LoVo (cell line): ENCODE data around the gene PDRG1.
"Not testable (repeated sequence)": the region's sequence is repeated elsewhere in the genome, so short reads cannot be mapped to it uniquely, and the experiment has no call there.

Experiments
- DNase-seq: peaks from one replicate; pipeline ENCODE4 v3.0.0-alpha.2; 2016; ENCODE audit warnings: low spot score

The PDRG1 gene

GRCh38 chr20:31926493-31926892 lies 25.4 kb downstream of the PDRG1 start:
- no peak for DNase-seq

DNA sequence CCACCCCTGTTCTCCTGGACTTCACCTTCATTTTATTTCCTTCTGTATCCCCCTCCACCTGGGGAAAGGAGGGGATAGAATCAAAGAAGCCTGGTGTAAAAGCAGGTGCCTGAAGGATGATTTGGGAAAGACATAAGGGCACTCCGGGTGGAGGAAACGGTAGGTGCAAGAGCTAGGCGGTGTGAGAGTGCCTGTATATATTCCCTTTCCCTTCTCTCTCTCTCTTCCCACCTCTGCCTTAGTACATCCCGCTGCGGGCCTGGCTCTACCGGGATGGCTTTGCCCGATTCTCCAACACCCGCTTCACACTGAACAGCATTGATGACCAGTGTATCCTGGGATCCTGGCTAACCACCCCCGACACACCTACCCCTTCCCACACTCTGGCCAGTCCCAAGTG lies 26.2 kb downstream of the PDRG1 start:
- no peak for DNase-seq

DNA sequence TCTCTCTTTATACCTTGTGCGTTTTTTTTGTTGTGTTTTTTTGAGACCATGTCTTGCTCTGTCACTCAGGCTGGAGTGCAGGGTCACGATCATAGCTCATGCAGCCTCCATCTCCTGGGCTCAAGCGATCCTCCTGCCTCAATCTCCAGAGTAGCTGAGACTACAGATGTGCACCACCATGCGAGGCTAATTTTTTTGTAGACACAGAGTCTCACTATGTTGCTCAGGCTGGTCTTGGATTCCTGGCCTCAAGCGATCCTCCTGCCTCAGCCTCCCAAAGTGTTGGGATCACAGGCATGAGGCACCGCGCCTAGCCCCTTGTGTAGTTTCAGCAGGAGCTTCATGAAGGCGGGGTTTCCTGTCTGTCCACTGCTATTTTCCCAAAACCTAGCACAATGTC lies 27.3 kb downstream of the PDRG1 start:
- no peak for DNase-seq

DNA sequence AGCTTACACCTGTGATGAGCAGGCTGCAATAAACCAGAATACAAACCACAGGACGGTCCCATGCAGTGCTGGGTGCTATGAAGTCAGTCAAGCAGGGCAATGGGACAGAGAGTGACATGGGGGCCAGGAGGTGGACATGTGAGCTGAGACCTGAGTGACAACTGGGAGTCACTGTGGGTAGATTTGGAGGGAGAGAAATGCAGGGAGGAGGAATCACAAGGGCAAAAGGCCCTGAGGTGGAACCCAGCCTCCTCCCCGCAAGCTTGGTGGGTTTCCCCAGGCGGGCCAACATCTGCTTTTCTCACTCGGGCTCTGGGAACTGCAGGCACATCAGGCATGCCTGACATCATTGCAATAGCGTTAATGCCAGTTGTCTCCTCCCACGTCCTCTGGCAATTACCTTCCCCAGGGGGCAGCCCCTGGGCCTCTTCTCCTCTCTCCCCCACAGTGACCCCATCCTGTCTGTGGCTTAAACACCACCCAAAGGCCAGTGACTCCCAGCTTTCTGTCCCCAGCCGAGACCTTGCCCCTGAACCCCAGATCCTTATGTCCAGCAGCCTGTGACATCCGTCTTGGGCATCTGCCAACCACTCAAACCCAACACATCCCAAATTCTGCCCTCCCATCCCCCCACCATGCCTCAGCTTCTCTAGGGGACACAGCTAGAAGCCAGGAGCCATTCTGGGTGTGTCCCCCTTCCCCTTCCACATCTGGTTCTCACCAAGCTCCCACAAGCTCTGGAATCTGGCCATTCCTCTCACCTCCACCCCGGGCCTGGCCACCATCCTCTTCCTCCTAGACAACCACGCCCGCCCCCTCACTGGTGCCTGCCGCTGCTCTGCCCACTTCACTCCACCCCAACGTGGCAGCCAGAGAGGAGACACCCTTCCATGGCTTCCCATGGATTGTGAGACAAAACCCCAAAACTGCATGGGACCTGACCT lies 28.2 kb downstream of the PDRG1 start:
- no peak for DNase-seq

- DNase-seq, result no peak
These were observed 29.3 kb downstream of the PDRG1 start for GRCh38 chr20:31922588-31922987.

GRCh38 chr20:31922181-31922580 lies 29.7 kb downstream of the PDRG1 start:
- DNase-seq, result no peak

DNA sequence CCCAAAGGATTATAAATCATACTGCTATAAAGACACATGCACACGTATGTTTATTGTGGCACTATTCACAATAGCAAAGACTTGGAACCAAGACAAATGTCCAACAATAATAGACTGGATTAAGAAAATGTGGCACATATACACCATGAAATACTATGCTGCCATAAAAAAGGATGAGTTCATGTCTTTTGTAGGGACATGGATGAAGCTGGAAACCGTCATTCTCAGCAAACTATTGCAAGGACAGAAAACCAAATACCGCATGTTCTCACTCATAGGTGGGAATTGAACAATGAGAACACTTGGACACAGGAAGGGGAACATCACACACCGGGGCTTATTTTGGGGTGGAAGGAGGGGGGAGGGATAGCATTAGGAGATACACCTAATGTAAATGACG lies 30.4 kb downstream of the PDRG1 start:
- DNase-seq, result not testable (repeated sequence)

GRCh38 chr20:31920275-31920855 lies 31.5 kb downstream of the PDRG1 start:
- DNase-seq, result no peak

DNA sequence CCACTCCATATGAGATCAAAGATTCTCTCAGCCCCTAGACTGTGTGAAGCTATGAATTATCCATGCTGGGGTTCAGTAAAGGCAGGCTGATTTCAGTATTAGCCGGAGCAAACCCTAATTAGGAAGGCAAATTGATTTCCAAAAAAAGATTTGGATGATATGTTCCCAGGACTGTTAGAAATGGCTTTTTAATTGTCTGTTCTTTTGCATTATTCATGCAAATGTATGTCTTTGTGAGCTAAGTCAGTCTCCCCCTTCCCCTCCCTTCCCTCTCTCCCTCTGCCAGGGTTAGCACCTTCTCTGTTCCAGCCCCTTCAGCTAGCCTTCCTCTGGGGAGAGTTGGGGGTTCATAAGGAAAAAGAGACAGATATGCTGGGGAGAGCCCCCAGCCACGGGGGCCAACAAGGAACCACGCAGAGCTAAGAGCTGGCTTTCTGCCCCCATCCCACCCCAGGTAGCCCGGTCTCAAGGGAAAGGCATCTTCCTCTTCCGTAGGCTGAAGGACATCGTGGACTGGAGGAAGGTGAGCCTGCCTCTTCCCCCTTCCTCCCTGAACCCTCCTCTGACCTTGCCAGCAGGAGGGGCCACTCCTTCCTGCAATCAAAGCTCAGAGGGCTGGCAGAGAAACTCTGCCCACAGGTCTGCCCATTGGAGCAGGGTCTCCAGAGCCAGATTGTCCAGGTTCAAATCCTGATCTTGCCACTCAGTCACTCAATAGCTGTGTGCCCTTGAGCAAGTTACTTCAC lies 32.3 kb downstream of the PDRG1 start:
- no peak for DNase-seq

DNA sequence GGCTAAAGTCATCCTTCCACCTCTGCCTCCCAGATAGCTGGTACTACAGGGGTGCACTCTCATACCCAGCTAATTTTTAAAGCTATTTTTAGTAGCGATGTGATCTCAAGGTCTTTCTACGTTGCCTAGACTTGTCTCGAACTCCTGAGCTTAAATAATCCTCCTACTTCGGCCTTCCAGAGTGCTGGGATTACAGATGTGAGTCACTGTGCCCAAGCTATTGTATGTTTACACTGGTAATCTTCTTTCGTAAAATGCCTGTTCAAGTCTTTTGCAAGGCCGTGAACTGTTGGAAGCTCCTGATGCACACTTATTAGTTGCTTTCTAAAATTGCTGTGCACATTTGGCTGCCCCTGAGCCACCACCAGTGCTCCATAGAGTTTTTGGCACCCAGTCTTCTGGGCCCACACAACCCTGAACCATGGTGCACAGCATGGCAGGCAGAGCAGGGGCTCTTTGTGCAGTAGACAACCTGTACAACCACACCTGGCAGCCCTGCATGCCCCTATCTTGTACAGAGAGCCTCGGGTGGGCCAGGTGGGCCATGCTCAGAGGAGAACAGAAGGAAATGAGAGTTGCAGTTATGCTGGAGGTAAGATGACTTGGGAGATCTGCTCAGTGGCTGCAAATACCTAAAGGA lies 33.3 kb downstream of the PDRG1 start:
- no peak for DNase-seq

DNA sequence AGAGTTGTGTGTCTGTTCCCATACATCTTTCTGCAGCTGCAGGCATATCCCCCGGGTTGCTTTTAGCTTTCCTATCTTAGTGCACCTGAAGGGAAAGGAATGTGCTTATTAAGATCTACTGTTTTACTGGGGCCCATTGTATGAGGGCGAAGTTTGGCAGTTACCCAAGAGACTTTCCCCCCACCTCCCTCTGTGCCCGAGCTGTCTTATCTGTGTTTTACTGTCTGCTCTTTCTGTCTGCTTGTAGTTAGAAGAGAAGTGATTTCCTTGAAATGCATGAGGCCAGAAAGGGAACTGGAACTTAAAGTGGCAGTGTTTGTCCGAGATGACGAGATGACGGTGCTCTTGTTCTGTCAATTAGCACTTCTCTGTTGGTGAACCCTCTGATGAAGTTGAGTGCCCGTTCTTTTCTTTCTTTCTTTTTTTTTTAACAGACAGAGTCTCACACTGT lies 33.9 kb downstream of the PDRG1 start:
- DNase-seq, result not testable (repeated sequence)

DNA sequence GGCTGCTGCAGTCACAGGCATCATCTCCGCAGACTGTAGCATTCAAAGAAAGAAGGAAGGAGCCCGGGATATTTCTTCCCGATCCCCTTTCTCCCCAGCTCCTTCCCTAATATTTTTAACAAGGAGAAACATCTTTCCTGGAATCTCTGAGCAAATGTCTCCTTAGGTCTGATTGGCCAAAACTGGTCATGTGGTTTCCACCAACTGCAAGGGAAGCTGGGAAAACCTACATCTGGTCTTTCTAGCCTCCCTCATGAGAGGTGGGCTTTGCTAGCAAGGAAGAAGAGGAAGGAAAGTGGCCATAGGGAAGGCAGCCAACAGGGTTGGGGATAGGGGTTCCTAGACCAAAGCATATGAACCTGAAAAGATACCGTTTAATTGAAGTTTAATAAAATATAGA lies 35.1 kb downstream of the PDRG1 start:
- no peak for DNase-seq

GRCh38 chr20:31915491-31916280 lies 36.2 kb downstream of the PDRG1 start:
- DNase-seq, result no peak

- no peak for DNase-seq
These were observed 37.7 kb downstream of the PDRG1 start for GRCh38 chr20:31914170-31914569.

GRCh38 chr20:31913431-31914157 lies 38.3 kb downstream of the PDRG1 start:
- no peak for DNase-seq

- DNase-seq, result no peak
These were observed 41.6 kb downstream of the PDRG1 start for GRCh38 chr20:31910071-31910803.

DNA sequence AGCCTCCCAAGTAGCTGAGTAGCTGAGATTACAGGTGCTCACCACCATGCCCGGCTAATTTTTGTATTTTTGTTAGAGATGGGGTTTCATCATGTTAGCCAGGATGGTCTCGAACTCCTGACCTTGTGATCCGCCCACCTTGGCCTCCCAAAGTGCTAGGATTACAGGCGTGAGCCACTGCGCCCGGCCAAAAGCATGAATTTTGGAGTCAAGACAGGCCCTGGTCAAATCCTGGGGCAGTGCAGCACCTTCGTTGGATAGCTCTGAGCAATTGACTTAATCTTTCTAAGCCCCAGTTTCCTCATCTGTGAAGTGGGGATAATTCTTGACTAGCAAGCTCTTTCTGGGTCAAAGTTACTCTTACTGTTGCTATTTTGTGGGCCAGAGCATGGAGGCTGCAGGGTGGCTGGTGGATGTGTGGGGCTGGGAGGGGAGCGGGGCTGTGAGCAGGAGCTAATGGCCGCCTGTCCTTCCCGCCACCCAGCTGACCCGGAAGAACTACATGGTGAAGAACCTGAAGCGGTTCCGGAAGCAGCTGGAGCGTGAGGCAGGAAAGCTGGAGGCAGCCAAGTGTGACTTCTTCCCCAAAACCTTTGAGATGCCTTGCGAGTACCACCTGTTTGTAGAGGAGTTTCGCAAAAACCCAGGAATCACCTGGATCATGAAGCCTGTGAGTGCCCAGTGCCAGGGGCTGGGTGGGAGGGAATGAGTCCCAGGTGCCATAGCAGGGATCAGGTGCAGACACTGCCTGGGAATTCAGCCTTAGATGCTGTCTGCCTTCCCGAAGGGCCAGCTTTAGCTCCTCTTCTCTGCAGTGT lies 42.4 kb downstream of the PDRG1 start:
- no peak for DNase-seq

GRCh38 chr20:31908424-31908823 lies 43.4 kb downstream of the PDRG1 start:
- DNase-seq, result no peak

- no peak for DNase-seq
These were observed 43.8 kb downstream of the PDRG1 start for GRCh38 chr20:31908016-31908415.
